GM03348 (cell line): ENCODE data around the gene DDX20.
"Not testable (repeated sequence)": the region's sequence is repeated elsewhere in the genome, so short reads cannot be mapped to it uniquely, and the experiment has no call there.

ENCODE experiments used
- DNase-seq: peaks from one replicate; pipeline ENCODE4 v3.0.0; 2012; ENCODE audit warnings: low spot score

Gene DDX20

GRCh38 chr1:111733183-111733991 lies 22.3 kb upstream of the DDX20 start:
- DNase-seq = peak; percentile 69

GRCh38 chr1:111733992-111734341 lies 21.7 kb upstream of the DDX20 start:
- DNase-seq = no peak

- no peak for DNase-seq
Observed at GRCh38 chr1:111734426-111734825, 21.3 kb upstream of the DDX20 start.

GRCh38 chr1:111734856-111735255 lies 20.8 kb upstream of the DDX20 start:
- no peak for DNase-seq

GRCh38 chr1:111735321-111735720 lies 20.4 kb upstream of the DDX20 start:
- no peak for DNase-seq

- no peak for DNase-seq
Observed at GRCh38 chr1:111735858-111736544, 19.7 kb upstream of the DDX20 start.

- DNase-seq = no peak
Observed at GRCh38 chr1:111736548-111737215, 19.0 kb upstream of the DDX20 start.

GRCh38 chr1:111737216-111738132 lies 18.2 kb upstream of the DDX20 start:
- no peak for DNase-seq

GRCh38 chr1:111738133-111738435 lies 17.6 kb upstream of the DDX20 start:
- no peak for DNase-seq

- DNase-seq = peak; percentile 63
Observed at GRCh38 chr1:111738436-111739193, 17.1 kb upstream of the DDX20 start.

- DNase-seq = peak; percentile 97
Observed at GRCh38 chr1:111739194-111739924, 16.3 kb upstream of the DDX20 start, which contains the start of gene INKA2. INKA2 (minus strand) TSS chr1:111739395; CDS start chr1:111739242, 153 bp downstream.

- peak; percentile 85 for DNase-seq
Observed at GRCh38 chr1:111739925-111740765, 15.6 kb upstream of the DDX20 start.

GRCh38 chr1:111742292-111742691 lies 13.4 kb upstream of the DDX20 start:
- not testable (repeated sequence) for DNase-seq

- DNase-seq = no peak
Observed at GRCh38 chr1:111742938-111743549, 12.7 kb upstream of the DDX20 start.

GRCh38 chr1:111743679-111744101 lies 12.0 kb upstream of the DDX20 start:
- peak; percentile 50 for DNase-seq

- no peak for DNase-seq
Observed at GRCh38 chr1:111745675-111746613, 9.8 kb upstream of the DDX20 start.

GRCh38 chr1:111746614-111746999 lies 9.1 kb upstream of the DDX20 start:
- DNase-seq = no peak

GRCh38 chr1:111747282-111747734 lies 8.4 kb upstream of the DDX20 start:
- DNase-seq = peak; percentile 65
